CD4-positive, alpha-beta T cell treated with Interleukin-6 at 100 ng/mL for 8 hours (primary cell): ENCODE measurements around the gene HIVEP1.
A peak's percentile ranks its signal among the peaks of the same experiment; 100 is the strongest.
"Not testable (repeated sequence)": the region's sequence is repeated elsewhere in the genome, so short reads cannot be mapped to it uniquely, and the experiment has no call there.

Experiments used
- DNase-seq: peaks from one replicate; pipeline ENCODE4 v3.0.0-alpha.2; 2020; ENCODE audit warnings: mixed read lengths, low spot score

The HIVEP1 gene

GRCh38 chr6:12090714-12091113 lies 78.6 kb downstream of the HIVEP1 start:
- DNase-seq: no peak

- no peak for DNase-seq
Observed at GRCh38 chr6:12092762-12093161, 80.7 kb downstream of the HIVEP1 start.

- no peak for DNase-seq
Observed at GRCh38 chr6:12094689-12095088, 82.6 kb downstream of the HIVEP1 start.

GRCh38 chr6:12096342-12096741 lies 84.2 kb downstream of the HIVEP1 start:
- no peak for DNase-seq

GRCh38 chr6:12097791-12098190 lies 85.7 kb downstream of the HIVEP1 start:
- no peak for DNase-seq

GRCh38 chr6:12099623-12100338 lies 87.7 kb downstream of the HIVEP1 start:
- no peak for DNase-seq

GRCh38 chr6:12101048-12101447 lies 88.9 kb downstream of the HIVEP1 start:
- no peak for DNase-seq

GRCh38 chr6:12101653-12102312 lies 89.7 kb downstream of the HIVEP1 start:
- DNase-seq: no peak

GRCh38 chr6:12102350-12102749 lies 90.2 kb downstream of the HIVEP1 start:
- no peak for DNase-seq

- DNase-seq: no peak
Observed at GRCh38 chr6:12103158-12103557, 91.0 kb downstream of the HIVEP1 start.

GRCh38 chr6:12105271-12105670 lies 93.2 kb downstream of the HIVEP1 start:
- no peak for DNase-seq

GRCh38 chr6:12108376-12108775 lies 96.3 kb downstream of the HIVEP1 start:
- not testable (repeated sequence) for DNase-seq

- peak; percentile 28 for DNase-seq
Observed at GRCh38 chr6:12110523-12111362, 98.6 kb downstream of the HIVEP1 start.

- no peak for DNase-seq
Observed at GRCh38 chr6:12111363-12111670, 99.2 kb downstream of the HIVEP1 start.

GRCh38 chr6:12112540-12113189 lies 100.6 kb downstream of the HIVEP1 start:
- DNase-seq: no peak

GRCh38 chr6:12113190-12113577 lies 101.1 kb downstream of the HIVEP1 start:
- DNase-seq: no peak

- no peak for DNase-seq
Observed at GRCh38 chr6:12114055-12114503, 102.0 kb downstream of the HIVEP1 start.

- no peak for DNase-seq
Observed at GRCh38 chr6:12115001-12115400, 102.9 kb downstream of the HIVEP1 start.

- no peak for DNase-seq
Observed at GRCh38 chr6:12115492-12115891, 103.4 kb downstream of the HIVEP1 start.

GRCh38 chr6:12116264-12116800 lies 104.2 kb downstream of the HIVEP1 start:
- DNase-seq: no peak

- no peak for DNase-seq
Observed at GRCh38 chr6:12116978-12117377, 104.9 kb downstream of the HIVEP1 start.

GRCh38 chr6:12118607-12119006 lies 106.5 kb downstream of the HIVEP1 start:
- DNase-seq: no peak
